Osteoblast (primary cell): ENCODE data around the gene UTP14C. TPM values are rescaled to one million over a fixed set of nuclear protein-coding genes. Genes with fewer than 3 reads are reported as not detected.

Source experiments
- DNase-seq: peaks from one replicate; pipeline ENCODE4 v3.0.0; 2011; ENCODE audit warnings: low spot score, mixed read lengths; ENCODE audit not compliant: insufficient read length; ENCODE audit errors: missing footprints
- H2AFZ ChIP-seq: 2 replicates; pipeline ENCODE4 v1.6.0; 2011; ENCODE audit warnings: mild to moderate bottlenecking, low read length
- H3K27ac ChIP-seq: 2 replicates; pipeline ENCODE4 v1.5.1; 2011; ENCODE audit warnings: mild to moderate bottlenecking, low read depth, low read length, moderate library complexity
- H3K27me3 ChIP-seq: 2 replicates; pipeline ENCODE4 v1.6.0; 2012; ENCODE audit warnings: mild to moderate bottlenecking, control low read depth, inconsistent platforms, low read length, moderate library complexity; ENCODE audit not compliant: insufficient read depth
- H3K36me3 ChIP-seq: 2 replicates; pipeline ENCODE4 v1.5.1; 2011; ENCODE audit warnings: mild to moderate bottlenecking, low read length, control low read depth, moderate library complexity; ENCODE audit not compliant: insufficient read depth
- H3K4me1 ChIP-seq: 2 replicates; pipeline ENCODE4 v1.5.1; 2011; ENCODE audit warnings: mild to moderate bottlenecking, low read length, control low read depth, moderate library complexity; ENCODE audit not compliant: insufficient read depth
- H3K4me2 ChIP-seq: 2 replicates; pipeline ENCODE4 v1.6.0; 2011; ENCODE audit warnings: mild to moderate bottlenecking, low read length; ENCODE audit not compliant: insufficient read depth
- H3K4me3 ChIP-seq: fragments of 200-600 bp; sonication (generic); 3 replicates; pipeline ENCODE4 v1.5.1; 2012; ENCODE audit warnings: mild to moderate bottlenecking, low read length, inconsistent platforms; ENCODE audit not compliant: insufficient read depth
- H3K79me2 ChIP-seq: 2 replicates; pipeline ENCODE4 v1.6.0; 2012; ENCODE audit warnings: mild to moderate bottlenecking, low read length, control low read depth, inconsistent platforms; ENCODE audit not compliant: insufficient read depth
- H3K9me3 ChIP-seq: 2 replicates; pipeline ENCODE4 v1.5.1; 2011; ENCODE audit warnings: low read depth, low read length, control low read depth
- H4K20me1 ChIP-seq: 2 replicates; pipeline ENCODE4 v1.6.0; 2012; ENCODE audit warnings: mild to moderate bottlenecking, low read length, control low read depth; ENCODE audit not compliant: insufficient read depth
- total RNA-seq: library from RNA; depleted of rRNA; stranded (reverse); fragments of >200 nt; gene quantifications from 2 replicates; pipeline ENCODE4 v1.2.3, GENCODE V29; 2012
- TF ChIP-seq, protein P1 (sequence below): IDR thresholded peaks from 2 replicates; pipeline ENCODE4 v1.5.1; 2011; ENCODE audit warnings: mild to moderate bottlenecking, low read depth, low read length, moderate library complexity; ENCODE audit errors: extremely low read depth

Gene UTP14C
- total RNA-seq, 1 donor: 15.9 TPM

DNA sequence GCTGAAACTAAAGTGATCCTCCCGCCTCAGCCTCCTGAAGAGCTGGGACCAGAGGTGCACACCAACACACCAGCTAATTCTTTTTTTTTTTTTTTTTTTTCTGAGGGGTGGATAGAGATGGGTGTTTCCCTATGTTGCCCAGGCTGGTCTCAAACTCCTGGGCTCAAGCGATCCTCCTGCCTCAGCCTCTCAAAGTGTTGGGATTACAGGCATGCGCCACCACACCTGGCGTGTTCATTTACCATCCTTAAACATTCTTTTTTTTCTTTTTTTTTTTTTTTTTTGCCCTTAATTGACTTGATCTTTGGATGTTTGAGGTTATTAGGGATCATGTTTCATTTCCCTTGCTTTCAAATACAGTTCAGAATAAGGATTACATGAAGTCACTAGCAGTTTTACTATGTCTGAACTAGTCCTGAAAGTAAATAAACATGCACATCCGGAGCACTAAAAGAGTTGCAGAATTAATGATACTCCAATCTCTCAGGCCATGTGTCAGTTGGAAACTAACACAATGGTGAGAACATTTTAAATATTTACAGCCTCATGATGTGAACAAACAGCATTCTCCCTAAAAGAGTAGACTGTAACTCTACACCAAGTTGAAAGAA lies 10.2 kb downstream of the UTP14C start:
- H3K4me2 ChIP-seq: no peak overlapping the region
- H3K27ac ChIP-seq: no peak overlapping the region
- DNase-seq: no peak
- no peaks in the 10 kb centered on the region for H3K79me2 ChIP-seq
- H4K20me1 ChIP-seq: no peaks in the 10 kb centered on the region
- no peak overlapping the region for H2AFZ ChIP-seq
- H3K4me3 ChIP-seq: no peak overlapping the region
- no peaks in the 10 kb centered on the region for H3K36me3 ChIP-seq
- H3K4me1 ChIP-seq: no peaks in the 10 kb centered on the region
- H3K9me3 ChIP-seq: no peaks in the 10 kb centered on the region
- no peaks in the 10 kb centered on the region for H3K27me3 ChIP-seq
- TF ChIP-seq, protein P1, sequence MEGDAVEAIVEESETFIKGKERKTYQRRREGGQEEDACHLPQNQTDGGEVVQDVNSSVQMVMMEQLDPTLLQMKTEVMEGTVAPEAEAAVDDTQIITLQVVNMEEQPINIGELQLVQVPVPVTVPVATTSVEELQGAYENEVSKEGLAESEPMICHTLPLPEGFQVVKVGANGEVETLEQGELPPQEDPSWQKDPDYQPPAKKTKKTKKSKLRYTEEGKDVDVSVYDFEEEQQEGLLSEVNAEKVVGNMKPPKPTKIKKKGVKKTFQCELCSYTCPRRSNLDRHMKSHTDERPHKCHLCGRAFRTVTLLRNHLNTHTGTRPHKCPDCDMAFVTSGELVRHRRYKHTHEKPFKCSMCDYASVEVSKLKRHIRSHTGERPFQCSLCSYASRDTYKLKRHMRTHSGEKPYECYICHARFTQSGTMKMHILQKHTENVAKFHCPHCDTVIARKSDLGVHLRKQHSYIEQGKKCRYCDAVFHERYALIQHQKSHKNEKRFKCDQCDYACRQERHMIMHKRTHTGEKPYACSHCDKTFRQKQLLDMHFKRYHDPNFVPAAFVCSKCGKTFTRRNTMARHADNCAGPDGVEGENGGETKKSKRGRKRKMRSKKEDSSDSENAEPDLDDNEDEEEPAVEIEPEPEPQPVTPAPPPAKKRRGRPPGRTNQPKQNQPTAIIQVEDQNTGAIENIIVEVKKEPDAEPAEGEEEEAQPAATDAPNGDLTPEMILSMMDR: no peak

DNA sequence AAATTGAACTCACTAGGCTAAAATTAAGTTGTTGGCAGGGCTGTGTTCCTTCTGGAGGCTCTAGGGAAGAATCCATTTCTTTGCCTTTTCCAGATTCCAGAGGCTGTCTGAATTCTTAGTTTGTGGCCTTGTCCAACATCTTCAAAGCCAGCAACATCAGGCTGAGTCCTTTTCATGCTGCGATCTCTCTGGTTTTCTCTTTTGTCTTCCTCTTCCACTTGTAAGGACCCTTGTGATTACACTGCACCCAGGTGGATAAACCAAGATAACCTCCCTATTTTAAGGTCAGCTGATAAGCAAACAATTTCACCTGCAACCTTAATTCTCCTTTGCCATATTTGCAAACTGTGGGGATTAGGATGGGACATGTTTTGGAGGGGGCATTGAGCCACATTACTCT lies 11.5 kb downstream of the UTP14C start:
- H3K4me3 ChIP-seq: no peak overlapping the region
- no peaks in the 10 kb centered on the region for H3K9me3 ChIP-seq
- TF ChIP-seq, protein P1: no peak
- H3K4me1 ChIP-seq: no peaks in the 10 kb centered on the region
- no peaks in the 10 kb centered on the region for H4K20me1 ChIP-seq
- no peaks in the 10 kb centered on the region for H3K27me3 ChIP-seq
- H3K36me3 ChIP-seq: no peaks in the 10 kb centered on the region
- no peak overlapping the region for H2AFZ ChIP-seq
- H3K4me2 ChIP-seq: no peak overlapping the region
- H3K27ac ChIP-seq: no peak overlapping the region
- DNase-seq: no peak
- H3K79me2 ChIP-seq: no peaks in the 10 kb centered on the region

DNA sequence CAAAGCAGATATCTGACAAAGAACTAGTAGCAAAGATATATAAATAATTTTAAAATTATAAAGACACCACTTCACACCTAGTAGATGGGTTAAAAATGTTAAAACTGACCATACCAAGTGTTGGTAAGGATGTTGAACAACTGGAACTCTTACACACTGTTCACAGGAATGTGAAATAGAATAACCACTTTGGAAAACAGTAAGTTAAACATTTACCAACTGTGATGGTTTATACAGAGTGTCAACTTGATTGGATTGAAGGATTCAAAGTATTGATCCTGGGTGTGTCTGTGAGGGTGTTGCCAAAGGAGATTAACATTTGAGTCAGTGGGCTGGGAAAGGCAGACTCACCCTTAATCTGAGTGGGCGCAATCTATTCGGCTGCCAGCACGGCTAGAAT lies 19.2 kb downstream of the UTP14C start:
- no peak for DNase-seq
- Histone ChIP-seq H4K20me1 (no peaks in the 10 kb centered on the region), H3K27ac (no peak overlapping the region), H3K4me3 (no peak overlapping the region), H3K79me2 (no peaks in the 10 kb centered on the region), H2AFZ (no peak overlapping the region), H3K27me3 (no peaks in the 10 kb centered on the region), H3K4me2 (no peak overlapping the region), H3K9me3 (no peaks in the 10 kb centered on the region), H3K36me3 (no peaks in the 10 kb centered on the region), H3K4me1 (no peaks in the 10 kb centered on the region)
- TF ChIP-seq, protein P1: no peak

DNA sequence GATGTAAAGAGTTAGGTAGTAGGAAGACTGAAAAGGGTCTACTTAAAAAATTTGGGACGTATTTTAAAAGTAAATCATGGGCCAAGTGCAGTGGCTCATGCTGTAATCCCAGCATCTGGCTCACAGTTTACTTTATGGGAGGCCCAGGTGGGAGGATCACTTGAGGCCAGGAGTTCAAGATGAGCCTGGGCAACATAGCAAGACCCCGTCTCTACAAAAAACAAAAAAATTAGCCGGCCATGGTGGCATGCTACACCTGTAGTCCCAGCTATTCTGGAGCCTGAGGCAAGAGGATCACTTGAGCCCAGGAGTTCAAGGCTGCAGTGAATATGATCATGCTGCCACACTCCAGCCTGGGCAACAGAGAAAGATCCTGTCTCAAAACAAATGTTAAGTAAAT lies 23.0 kb downstream of the UTP14C start:
- no peak overlapping the region for H2AFZ ChIP-seq
- no peaks in the 10 kb centered on the region for H3K9me3 ChIP-seq
- no peak overlapping the region for H3K27ac ChIP-seq
- TF ChIP-seq, protein P1: no peak
- no peak overlapping the region for H3K4me2 ChIP-seq
- H4K20me1 ChIP-seq: no peaks in the 10 kb centered on the region
- H3K4me1 ChIP-seq: no peaks in the 10 kb centered on the region
- no peak for DNase-seq
- H3K36me3 ChIP-seq: no peaks in the 10 kb centered on the region
- no peaks in the 10 kb centered on the region for H3K27me3 ChIP-seq
- no peaks in the 10 kb centered on the region for H3K79me2 ChIP-seq
- no peak overlapping the region for H3K4me3 ChIP-seq
